Kidney epithelial cell (primary cell): Measurements from ENCODE around the gene SEPTIN10. TPM values are rescaled to one million over a fixed set of nuclear protein-coding genes. Genes with fewer than 3 reads are reported as not detected.

Experiments used
- DNase-seq: peaks from one replicate; pipeline ENCODE4 v3.0.0-alpha.2; 2010; ENCODE audit warnings: low read depth
- H3K27me3 ChIP-seq: 2 replicates; pipeline ENCODE4 v1.6.0; 2011; ENCODE audit warnings: low read length; ENCODE audit not compliant: control insufficient read depth, insufficient read depth
- H3K36me3 ChIP-seq: 2 replicates; pipeline ENCODE4 v1.5.1; 2011; ENCODE audit warnings: low read length; ENCODE audit not compliant: control insufficient read depth, insufficient read depth
- H3K4me3 ChIP-seq: 2 replicates; pipeline ENCODE4 v1.5.1; 2011; ENCODE audit warnings: low read depth, mild to moderate bottlenecking, control low read depth, low read length
- CTCF ChIP-seq: IDR thresholded peaks from 2 replicates; pipeline ENCODE4 v1.5.1; 2011; ENCODE audit warnings: mild to moderate bottlenecking, moderate library complexity, low read length, control low read depth, inconsistent platforms; ENCODE audit not compliant: insufficient read depth, poor library complexity, severe bottlenecking
- total RNA-seq: library from RNA; depleted of rRNA; stranded (reverse); fragments of >200 nt; gene quantifications from 2 replicates; pipeline ENCODE4 v1.2.3, GENCODE V29; 2015

Gene SEPTIN10
- total RNA-seq, 1 donor from 2014 or later, result 43.2 TPM

GRCh38 chr2:109654326-109655050 lies 40.7 kb upstream of the SEPTIN10 start:
- H3K4me3 ChIP-seq, result no peak overlapping the region
- H3K27me3 ChIP-seq, result no peaks in the 10 kb centered on the region
- no peak for DNase-seq
- TF ChIP-seq CTCF, result no peak
- no peaks in the 10 kb centered on the region for H3K36me3 ChIP-seq

- Histone ChIP-seq H3K27me3 (no peaks in the 10 kb centered on the region), H3K4me3 (no peak overlapping the region), H3K36me3 (no peaks in the 10 kb centered on the region)
- no peak for DNase-seq
- no peak for TF ChIP-seq CTCF
Observed at GRCh38 chr2:109649736-109650695, 36.2 kb upstream of the SEPTIN10 start.

- Histone ChIP-seq H3K27me3 (no peaks in the 10 kb centered on the region), H3K36me3 (no peaks in the 10 kb centered on the region), H3K4me3 (no peak overlapping the region)
- DNase-seq, result no peak
- TF ChIP-seq CTCF, result no peak
Observed at GRCh38 chr2:109648041-109648527, 34.3 kb upstream of the SEPTIN10 start.

GRCh38 chr2:109647636-109648035 lies 33.9 kb upstream of the SEPTIN10 start:
- no peak for TF ChIP-seq CTCF
- DNase-seq, result peak; percentile 60
- Histone ChIP-seq H3K4me3 (no peak overlapping the region), H3K27me3 (no peaks in the 10 kb centered on the region), H3K36me3 (no peaks in the 10 kb centered on the region)

- TF ChIP-seq CTCF, result no peak
- no peaks in the 10 kb centered on the region for H3K36me3 ChIP-seq
- no peaks in the 10 kb centered on the region for H3K27me3 ChIP-seq
- DNase-seq, result no peak
- no peak overlapping the region for H3K4me3 ChIP-seq
Observed at GRCh38 chr2:109646961-109647360, 33.2 kb upstream of the SEPTIN10 start.
